DOHH2 (cell line): ENCODE data around the gene GALNT9.

ENCODE experiments used
- H3F3A ChIP-seq: fragments of 200-600 bp; sonication (generic), shearing (Covaris generic); 2 replicates; pipeline ENCODE4 v1.6.0; 2016; ENCODE audit warnings: antibody characterized with exemption, mild to moderate bottlenecking; ENCODE audit not compliant: control insufficient read depth, insufficient read depth
- H3K27ac ChIP-seq: fragments of 200-600 bp; sonication (generic); 2 replicates; pipeline ENCODE4 v1.5.1; 2014; ENCODE audit warnings: low read depth, mild to moderate bottlenecking, low read length, moderate library complexity
- H3K27me3 ChIP-seq: fragments of 200-600 bp; sonication (generic); 2 replicates; pipeline ENCODE4 v1.6.1; 2014; ENCODE audit warnings: mild to moderate bottlenecking, low read length, mixed read lengths; ENCODE audit not compliant: control insufficient read depth
- H3K36me3 ChIP-seq: fragments of 200-600 bp; sonication (generic); 2 replicates; pipeline ENCODE4 v1.6.1; 2014; ENCODE audit warnings: mild to moderate bottlenecking, low read length, moderate library complexity, mixed read lengths; ENCODE audit not compliant: control insufficient read depth
- H3K4me1 ChIP-seq: fragments of 200-600 bp; sonication (generic); 2 replicates; pipeline ENCODE4 v1.6.1; 2014; ENCODE audit warnings: mild to moderate bottlenecking, low read length, mixed read lengths; ENCODE audit not compliant: control insufficient read depth
- H3K4me2 ChIP-seq: fragments of 200-600 bp; sonication (generic); 2 replicates; pipeline ENCODE4 v1.6.0; 2014; ENCODE audit warnings: mild to moderate bottlenecking, low read length, moderate library complexity
- H3K4me3 ChIP-seq: fragments of 200-600 bp; sonication (generic); 2 replicates; pipeline ENCODE4 v1.5.1; 2014; ENCODE audit warnings: mild to moderate bottlenecking, low read length, mixed read lengths
- H3K79me2 ChIP-seq: fragments of 200-600 bp; sonication (generic); 2 replicates; pipeline ENCODE4 v1.6.1; 2014; ENCODE audit warnings: mild to moderate bottlenecking, low read length, mixed read lengths; ENCODE audit not compliant: control insufficient read depth
- H3K9me2 ChIP-seq: fragments of 200-600 bp; sonication (generic); replicated peaks from 2 replicates; pipeline ENCODE4 v1.6.1; 2014; ENCODE audit warnings: mild to moderate bottlenecking, low read length, mixed read lengths; ENCODE audit not compliant: control insufficient read depth
- H3K9me3 ChIP-seq: fragments of 200-600 bp; sonication (generic); 2 replicates; pipeline ENCODE4 v1.6.1; 2014; ENCODE audit warnings: antibody characterized with exemption, low read length, mixed read lengths; ENCODE audit not compliant: control insufficient read depth, insufficient read depth
- H4K20me1 ChIP-seq: fragments of 200-600 bp; sonication (generic); 2 replicates; pipeline ENCODE4 v1.6.0; 2014; ENCODE audit warnings: low read depth, mild to moderate bottlenecking, antibody characterized with exemption, low read length, moderate library complexity; ENCODE audit not compliant: control insufficient read depth, insufficient read depth
- EZH2phosphoT487 ChIP-seq: fragments of 200-600 bp; sonication (generic); IDR thresholded peaks from 2 replicates; pipeline ENCODE4 v1.6.1; 2017; ENCODE audit warnings: borderline replicate concordance, mild to moderate bottlenecking, antibody characterized with exemption, low read length, moderate library complexity, mixed read lengths
- TF ChIP-seq, protein P1 (sequence below): fragments of 200-600 bp; sonication (generic); IDR thresholded peaks from one replicate; pipeline ENCODE4 v1.5.1; 2014; ENCODE audit warnings: antibody characterized with exemption, mild to moderate bottlenecking, low read depth, low read length; ENCODE audit not compliant: poor library complexity, severe bottlenecking

The GALNT9 gene

DNA sequence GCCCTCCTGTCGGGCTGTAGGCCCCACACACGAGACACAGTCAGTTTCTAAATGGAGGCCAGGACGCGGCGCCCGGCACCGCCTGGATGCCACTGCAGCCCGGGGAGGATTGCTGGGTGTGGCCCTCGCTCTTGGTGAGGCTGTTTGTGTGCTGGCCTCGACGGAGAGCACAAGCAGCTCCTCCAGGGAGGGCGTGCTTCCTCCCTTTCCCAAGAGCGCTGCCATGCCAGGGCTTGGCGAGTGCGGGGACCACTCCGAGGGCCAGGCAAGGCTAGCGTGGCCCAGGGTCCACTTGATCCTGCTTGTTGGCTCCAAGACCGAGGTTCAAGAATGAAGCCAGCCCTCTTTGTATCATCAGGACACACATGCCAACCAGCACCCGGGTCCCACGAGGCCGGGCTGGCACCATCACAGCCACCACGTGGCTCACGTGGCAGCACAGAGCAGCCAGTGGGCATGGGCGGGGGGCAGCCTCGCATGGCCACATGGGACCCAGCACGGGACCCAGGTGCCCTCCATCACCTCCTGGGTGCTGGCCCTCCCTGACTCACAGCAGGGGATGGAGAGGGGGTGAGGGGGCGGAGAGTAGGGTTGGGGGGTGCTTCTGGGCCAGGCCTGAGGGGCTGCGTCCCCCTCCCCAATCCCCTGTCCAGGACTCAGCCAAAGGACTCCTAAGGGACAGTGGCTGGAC is 113.9 kb downstream of the GALNT9 start:
- no peaks in the 10 kb centered on the region for H3K4me1 ChIP-seq
- no peaks in the 10 kb centered on the region for H3K9me2 ChIP-seq
- TF ChIP-seq, protein P1, sequence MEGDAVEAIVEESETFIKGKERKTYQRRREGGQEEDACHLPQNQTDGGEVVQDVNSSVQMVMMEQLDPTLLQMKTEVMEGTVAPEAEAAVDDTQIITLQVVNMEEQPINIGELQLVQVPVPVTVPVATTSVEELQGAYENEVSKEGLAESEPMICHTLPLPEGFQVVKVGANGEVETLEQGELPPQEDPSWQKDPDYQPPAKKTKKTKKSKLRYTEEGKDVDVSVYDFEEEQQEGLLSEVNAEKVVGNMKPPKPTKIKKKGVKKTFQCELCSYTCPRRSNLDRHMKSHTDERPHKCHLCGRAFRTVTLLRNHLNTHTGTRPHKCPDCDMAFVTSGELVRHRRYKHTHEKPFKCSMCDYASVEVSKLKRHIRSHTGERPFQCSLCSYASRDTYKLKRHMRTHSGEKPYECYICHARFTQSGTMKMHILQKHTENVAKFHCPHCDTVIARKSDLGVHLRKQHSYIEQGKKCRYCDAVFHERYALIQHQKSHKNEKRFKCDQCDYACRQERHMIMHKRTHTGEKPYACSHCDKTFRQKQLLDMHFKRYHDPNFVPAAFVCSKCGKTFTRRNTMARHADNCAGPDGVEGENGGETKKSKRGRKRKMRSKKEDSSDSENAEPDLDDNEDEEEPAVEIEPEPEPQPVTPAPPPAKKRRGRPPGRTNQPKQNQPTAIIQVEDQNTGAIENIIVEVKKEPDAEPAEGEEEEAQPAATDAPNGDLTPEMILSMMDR = no peak
- TF ChIP-seq EZH2phosphoT487 = no peak
- no peak overlapping the region for H3K27ac ChIP-seq
- H3K9me3 ChIP-seq = no peaks in the 10 kb centered on the region
- H3K4me2 ChIP-seq = no peak overlapping the region
- no peak overlapping the region for H3K4me3 ChIP-seq
- no peaks in the 10 kb centered on the region for H3K79me2 ChIP-seq
- peaks cover 3% of the 10 kb centered on the region for H3K27me3 ChIP-seq
- no peaks in the 10 kb centered on the region for H3K36me3 ChIP-seq
- no peaks in the 10 kb centered on the region for H4K20me1 ChIP-seq
- no peaks in the 10 kb centered on the region; the same call in 1 of the 2 replicates for H3F3A ChIP-seq

DNA sequence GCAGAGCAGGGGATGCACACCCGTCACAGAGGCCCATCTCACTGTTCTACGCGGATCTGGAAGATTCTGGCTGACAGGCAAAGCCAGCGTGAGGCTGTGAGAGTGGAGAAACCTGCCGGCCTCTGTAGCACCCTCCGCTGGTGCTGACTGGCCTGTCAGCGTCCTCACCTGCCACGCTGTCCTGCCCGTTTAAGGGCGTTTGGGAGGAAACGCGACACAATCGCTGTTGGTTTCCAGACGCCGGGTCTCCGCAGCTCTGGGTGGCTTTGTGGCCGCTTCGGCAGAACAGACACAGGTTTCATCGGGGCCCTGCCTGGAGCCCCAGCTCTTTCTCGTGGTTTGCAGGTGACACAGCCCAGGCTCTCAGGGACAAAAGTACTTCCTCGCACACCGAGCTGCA is 114.5 kb downstream of the GALNT9 start:
- Histone ChIP-seq H3K4me2 (no peak overlapping the region), H3K79me2 (no peaks in the 10 kb centered on the region), H4K20me1 (no peaks in the 10 kb centered on the region), H3F3A (no peaks in the 10 kb centered on the region), H3K4me3 (no peak overlapping the region), H3K27ac (no peak overlapping the region), H3K4me1 (no peaks in the 10 kb centered on the region), H3K27me3 (peaks cover 3% of the 10 kb centered on the region; the same call in 1 of the 2 replicates), H3K36me3 (no peaks in the 10 kb centered on the region), H3K9me3 (no peaks in the 10 kb centered on the region), H3K9me2 (no peaks in the 10 kb centered on the region)
- TF ChIP-seq, protein P1 = no peak
- TF ChIP-seq EZH2phosphoT487 = no peak

GRCh38 chr12:132214161-132214476 is 115.3 kb downstream of the GALNT9 start:
- Histone ChIP-seq H3K4me2 (no peak overlapping the region), H3K36me3 (no peaks in the 10 kb centered on the region), H3K27me3 (no peaks in the 10 kb centered on the region), H3K9me2 (no peaks in the 10 kb centered on the region), H3K4me1 (no peaks in the 10 kb centered on the region), H4K20me1 (no peaks in the 10 kb centered on the region), H3K9me3 (no peaks in the 10 kb centered on the region), H3K4me3 (no peak overlapping the region), H3F3A (no peaks in the 10 kb centered on the region), H3K79me2 (no peaks in the 10 kb centered on the region), H3K27ac (no peak overlapping the region)
- TF ChIP-seq, protein P1 = no peak
- no peak for TF ChIP-seq EZH2phosphoT487
